GM19452 (cell line): ENCODE data around the gene GRIK3.
"Not testable (repeated sequence)": the region's sequence is repeated elsewhere in the genome, so short reads cannot be mapped to it uniquely, and the experiment has no call there.

Source experiments
- ATAC-seq: cut with Tn5 transposase; IDR thresholded peaks from one replicate; pipeline ENCODE4 v1.9.1; 2021; ENCODE audit not compliant: unreplicated experiment

The GRIK3 gene

GRCh38 chr1:36771240-36771639 lies 263.1 kb downstream of the GRIK3 start:
- no peak for ATAC-seq

- ATAC-seq = no peak
Observed at GRCh38 chr1:36769886-36770830, 264.2 kb downstream of the GRIK3 start.

GRCh38 chr1:36768486-36769178 lies 265.7 kb downstream of the GRIK3 start:
- ATAC-seq = no peak

- ATAC-seq = not testable (repeated sequence)
Observed at GRCh38 chr1:36767429-36767828, 266.9 kb downstream of the GRIK3 start.

- ATAC-seq = no peak
Observed at GRCh38 chr1:36766481-36766880, 267.8 kb downstream of the GRIK3 start.

- no peak for ATAC-seq
Observed at GRCh38 chr1:36765785-36766300, 268.5 kb downstream of the GRIK3 start.

- no peak for ATAC-seq
Observed at GRCh38 chr1:36764798-36765197, 269.5 kb downstream of the GRIK3 start.

GRCh38 chr1:36763771-36764170 lies 270.5 kb downstream of the GRIK3 start:
- no peak for ATAC-seq

GRCh38 chr1:36762174-36762573 lies 272.1 kb downstream of the GRIK3 start:
- ATAC-seq = no peak

GRCh38 chr1:36761113-36761512 lies 273.2 kb downstream of the GRIK3 start:
- ATAC-seq = no peak

- ATAC-seq = no peak
Observed at GRCh38 chr1:36760081-36760480, 274.2 kb downstream of the GRIK3 start.

- no peak for ATAC-seq
Observed at GRCh38 chr1:36759355-36759754, 275.0 kb downstream of the GRIK3 start.

GRCh38 chr1:36755303-36756230 lies 278.7 kb downstream of the GRIK3 start:
- no peak for ATAC-seq

- ATAC-seq = no peak
Observed at GRCh38 chr1:36754366-36754765, 279.9 kb downstream of the GRIK3 start.

GRCh38 chr1:36753451-36753850 lies 280.9 kb downstream of the GRIK3 start:
- no peak for ATAC-seq

- ATAC-seq = no peak
Observed at GRCh38 chr1:36752891-36753361, 281.4 kb downstream of the GRIK3 start.

- no peak for ATAC-seq
Observed at GRCh38 chr1:36752431-36752830, 281.9 kb downstream of the GRIK3 start.

GRCh38 chr1:36751525-36751924 lies 282.8 kb downstream of the GRIK3 start:
- no peak for ATAC-seq

- ATAC-seq = no peak
Observed at GRCh38 chr1:36748466-36748865, 285.8 kb downstream of the GRIK3 start.
